Karpas-422 (cell line): ENCODE measurements around the gene IRX2. TPM values are rescaled to one million over a fixed set of nuclear protein-coding genes. Genes with fewer than 3 reads are reported as not detected.

ENCODE experiments used
- DNase-seq: peaks from one replicate; pipeline ENCODE4 v3.0.0-alpha.2; 2015
- H2AFZ ChIP-seq: fragments of 200-600 bp; sonication (generic); 2 replicates; pipeline ENCODE4 v1.6.1; 2014; ENCODE audit warnings: antibody characterized with exemption, low read length, mixed read lengths
- H3K27ac ChIP-seq: fragments of 200-600 bp; sonication (generic); 2 replicates; pipeline ENCODE4 v1.5.1; 2014; ENCODE audit warnings: mild to moderate bottlenecking, low read length, moderate library complexity
- H3K27me3 ChIP-seq: fragments of 200-600 bp; sonication (generic); 2 replicates; pipeline ENCODE4 v1.6.1; 2014; ENCODE audit warnings: low read length, mixed read lengths
- H3K36me3 ChIP-seq: fragments of 200-600 bp; sonication (generic); 2 replicates; pipeline ENCODE4 v1.6.1; 2014; ENCODE audit warnings: low read length, mixed read lengths; ENCODE audit not compliant: insufficient read depth
- H3K4me1 ChIP-seq: fragments of 200-600 bp; sonication (generic); 2 replicates; pipeline ENCODE4 v1.6.1; 2014; ENCODE audit warnings: mild to moderate bottlenecking, low read length, mixed read lengths
- H3K4me2 ChIP-seq: fragments of 200-600 bp; sonication (generic); 2 replicates; pipeline ENCODE4 v1.6.1; 2014; ENCODE audit warnings: low read length, low read depth, mild to moderate bottlenecking; ENCODE audit not compliant: poor library complexity, severe bottlenecking
- H3K4me3 ChIP-seq: fragments of 200-600 bp; sonication (generic); 2 replicates; pipeline ENCODE4 v1.5.1; 2014; ENCODE audit warnings: mild to moderate bottlenecking, antibody characterized with exemption, low read length, mixed read lengths
- H3K79me2 ChIP-seq: fragments of 200-600 bp; sonication (generic); 2 replicates; pipeline ENCODE4 v1.6.1; 2014; ENCODE audit warnings: mild to moderate bottlenecking, low read length, mixed read lengths
- H3K9ac ChIP-seq: fragments of 200-600 bp; sonication (generic); 2 replicates; pipeline ENCODE4 v1.6.0; 2014; ENCODE audit warnings: low read length
- H3K9me2 ChIP-seq: fragments of 200-600 bp; sonication (generic), shearing (Covaris generic); replicated peaks from 2 replicates; pipeline ENCODE4 v1.6.0; 2014; ENCODE audit warnings: mild to moderate bottlenecking, low read length, moderate library complexity; ENCODE audit not compliant: insufficient read depth
- H3K9me3 ChIP-seq: fragments of 300-700, 200-600 bp; sonication (generic); 2 replicates; pipeline ENCODE4 v1.6.1; 2014; ENCODE audit warnings: low read length, mixed read lengths
- H4K20me1 ChIP-seq: fragments of 200-600 bp; sonication (generic); 2 replicates; pipeline ENCODE4 v1.6.1; 2014; ENCODE audit warnings: mild to moderate bottlenecking, antibody characterized with exemption, low read length, low read depth; ENCODE audit not compliant: insufficient read depth
- total RNA-seq: library from RNA; depleted of rRNA; stranded (reverse); fragments of >200 nt; shearing (Covaris generic); gene quantifications from 2 replicates; pipeline ENCODE4 v1.2.3, GENCODE V29; 2014; ENCODE audit warnings: low replicate concordance

Gene IRX2
- total RNA-seq, 1 experiment from 2014 or later, result not detected

GRCh38 chr5:2776337-2777302, 25.1 kb upstream of the IRX2 start:
- H3K27ac ChIP-seq, result no peak overlapping the region
- H3K36me3 ChIP-seq, result no peaks in the 10 kb centered on the region
- H3K79me2 ChIP-seq, result no peaks in the 10 kb centered on the region
- H4K20me1 ChIP-seq, result no peaks in the 10 kb centered on the region
- H3K9ac ChIP-seq, result no peak overlapping the region
- H3K9me2 ChIP-seq, result no peaks in the 10 kb centered on the region
- H3K9me3 ChIP-seq, result peaks cover 9% of the 10 kb centered on the region
- no peak overlapping the region for H3K4me2 ChIP-seq
- no peak for DNase-seq
- H3K4me3 ChIP-seq, result no peak overlapping the region
- no peaks in the 10 kb centered on the region for H3K4me1 ChIP-seq
- no peak overlapping the region for H2AFZ ChIP-seq
- H3K27me3 ChIP-seq, result no peaks in the 10 kb centered on the region

DNA sequence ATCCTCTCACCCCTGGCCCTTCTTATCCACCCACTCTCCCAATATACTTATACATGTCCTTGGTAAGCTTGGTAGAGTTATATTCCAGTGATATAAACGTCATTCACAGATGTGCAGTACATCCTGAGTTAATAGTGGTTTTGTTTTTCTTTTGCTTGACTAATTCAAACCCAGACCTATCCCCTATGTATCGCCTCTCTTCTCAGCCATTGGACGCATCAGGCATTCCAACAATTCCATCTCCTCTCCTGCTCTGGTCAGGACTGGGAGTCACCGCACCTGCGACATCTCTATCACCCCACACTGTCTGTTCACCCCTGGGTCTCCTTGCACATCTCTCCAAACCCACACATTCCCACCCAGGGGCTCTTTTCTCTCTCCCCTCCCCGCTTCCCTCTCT, 21.9 kb upstream of the IRX2 start:
- Histone ChIP-seq H3K4me1 (no peaks in the 10 kb centered on the region), H3K27me3 (no peaks in the 10 kb centered on the region), H3K9ac (no peak overlapping the region), H3K9me2 (no peaks in the 10 kb centered on the region), H3K79me2 (no peaks in the 10 kb centered on the region), H3K4me2 (no peak overlapping the region), H3K36me3 (no peaks in the 10 kb centered on the region), H3K27ac (no peak overlapping the region), H4K20me1 (no peaks in the 10 kb centered on the region), H3K4me3 (no peak overlapping the region), H3K9me3 (peaks cover 14% of the 10 kb centered on the region; the same call in 1 of the 2 replicates), H2AFZ (no peak overlapping the region)
- no peak for DNase-seq

GRCh38 chr5:2767089-2767488, 15.6 kb upstream of the IRX2 start:
- no peak overlapping the region for H3K9ac ChIP-seq
- no peaks in the 10 kb centered on the region for H3K4me1 ChIP-seq
- H3K4me2 ChIP-seq, result no peak overlapping the region
- no peaks in the 10 kb centered on the region for H3K79me2 ChIP-seq
- no peaks in the 10 kb centered on the region for H4K20me1 ChIP-seq
- no peak overlapping the region for H2AFZ ChIP-seq
- no peaks in the 10 kb centered on the region for H3K36me3 ChIP-seq
- no peaks in the 10 kb centered on the region for H3K9me2 ChIP-seq
- H3K27me3 ChIP-seq, result no peaks in the 10 kb centered on the region
- no peak overlapping the region for H3K4me3 ChIP-seq
- no peak overlapping the region for H3K27ac ChIP-seq
- peaks cover 11% of the 10 kb centered on the region for H3K9me3 ChIP-seq
- no peak for DNase-seq

GRCh38 chr5:2764581-2764980, 13.1 kb upstream of the IRX2 start:
- no peak overlapping the region for H3K4me3 ChIP-seq
- no peak for DNase-seq

DNA sequence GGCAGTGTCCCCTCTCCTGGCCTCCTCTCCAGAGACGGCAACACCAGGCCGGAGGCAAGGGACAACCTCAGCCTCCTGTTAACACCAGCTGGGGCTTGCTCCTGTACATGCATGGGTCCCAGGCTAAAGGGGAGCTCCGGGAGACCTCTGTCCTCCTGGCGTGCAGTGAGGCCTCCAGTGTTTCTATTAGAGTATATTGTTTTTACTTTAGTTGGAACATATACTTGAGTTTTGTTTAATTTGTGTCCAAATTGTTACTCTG, 12.0 kb upstream of the IRX2 start:
- peaks cover 14% of the 10 kb centered on the region for H3K9me3 ChIP-seq

More at GRCh38 chr5:2764581-2764980, 13.1 kb upstream of the IRX2 start:
- Histone ChIP-seq H3K9ac (no peak overlapping the region), H3K27me3 (no peaks in the 10 kb centered on the region), H4K20me1 (no peaks in the 10 kb centered on the region), H3K9me3 (peaks cover 17% of the 10 kb centered on the region), H3K27ac (no peak overlapping the region), H2AFZ (no peak overlapping the region), H3K79me2 (no peaks in the 10 kb centered on the region), H3K4me2 (no peak overlapping the region), H3K9me2 (no peaks in the 10 kb centered on the region), H3K36me3 (no peaks in the 10 kb centered on the region), H3K4me1 (no peaks in the 10 kb centered on the region)

DNA sequence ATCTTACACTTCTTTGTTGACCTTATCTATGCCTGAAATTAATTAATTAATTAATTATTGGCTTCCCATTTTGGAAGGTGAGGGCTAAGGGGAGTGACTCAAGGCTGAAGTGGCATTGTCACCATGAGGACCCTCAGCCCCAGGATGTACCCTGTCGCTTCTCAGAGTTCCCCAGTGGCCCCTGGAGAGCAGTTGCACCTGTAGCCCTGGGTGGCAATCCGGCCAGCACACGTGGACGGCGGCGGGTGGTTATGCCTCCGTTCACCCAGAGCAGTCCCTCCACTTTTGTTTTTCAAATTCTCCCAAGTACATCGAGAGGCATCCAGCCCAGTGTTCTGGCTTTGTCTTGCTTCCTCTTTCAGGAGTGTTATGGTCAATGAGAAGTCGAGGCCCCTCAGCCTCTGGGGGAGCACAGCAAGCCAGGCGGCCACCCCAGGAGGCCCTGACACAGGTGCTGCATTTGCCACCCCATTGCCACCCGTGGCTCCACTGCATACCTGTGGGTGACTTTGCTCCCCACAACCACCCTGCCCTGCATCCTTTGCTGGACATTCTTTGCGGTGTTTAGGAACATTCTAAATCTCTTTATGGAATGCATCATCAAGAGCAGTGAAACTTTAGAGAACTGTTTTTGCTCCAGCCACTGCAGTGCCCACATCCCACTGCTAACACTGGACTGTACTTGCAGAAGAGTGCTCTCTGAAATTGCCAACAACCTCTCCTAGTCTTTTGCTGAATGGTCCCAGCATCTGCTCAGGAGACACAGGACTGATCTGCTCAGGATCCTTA, 11.5 kb upstream of the IRX2 start:
- DNase-seq, result no peak
- H3K9me3 ChIP-seq, result peaks cover 14% of the 10 kb centered on the region

More for the DNA sequence above, 12.0 kb upstream of the IRX2 start:
- no peak for DNase-seq
- Histone ChIP-seq H3K36me3 (no peaks in the 10 kb centered on the region), H3K4me1 (no peaks in the 10 kb centered on the region), H3K9ac (no peak overlapping the region), H4K20me1 (no peaks in the 10 kb centered on the region), H2AFZ (no peak overlapping the region), H3K4me2 (no peak overlapping the region), H3K9me2 (no peaks in the 10 kb centered on the region), H3K27ac (no peak overlapping the region), H3K4me3 (no peak overlapping the region), H3K79me2 (no peaks in the 10 kb centered on the region), H3K27me3 (no peaks in the 10 kb centered on the region)

GRCh38 chr5:2761921-2762488, 10.5 kb upstream of the IRX2 start:
- Histone ChIP-seq H3K4me3 (no peak overlapping the region), H3K9ac (no peak overlapping the region), H3K9me2 (no peaks in the 10 kb centered on the region), H3K27ac (no peak overlapping the region), H3K4me1 (no peaks in the 10 kb centered on the region), H3K4me2 (no peak overlapping the region), H2AFZ (no peak overlapping the region), H3K36me3 (no peaks in the 10 kb centered on the region), H3K27me3 (no peaks in the 10 kb centered on the region), H4K20me1 (no peaks in the 10 kb centered on the region), H3K9me3 (peaks cover 14% of the 10 kb centered on the region), H3K79me2 (no peaks in the 10 kb centered on the region)
- DNase-seq, result no peak

More for the DNA sequence above, 11.5 kb upstream of the IRX2 start:
- Histone ChIP-seq H3K9me2 (no peaks in the 10 kb centered on the region), H3K27me3 (no peaks in the 10 kb centered on the region), H3K4me2 (no peak overlapping the region), H2AFZ (no peak overlapping the region), H3K9ac (no peak overlapping the region), H3K27ac (no peak overlapping the region), H3K79me2 (no peaks in the 10 kb centered on the region), H3K4me1 (no peaks in the 10 kb centered on the region), H3K36me3 (no peaks in the 10 kb centered on the region), H3K4me3 (no peak overlapping the region), H4K20me1 (no peaks in the 10 kb centered on the region)
